ENCODE measurements around the gene IQGAP1. TPM values are rescaled to one million over a fixed set of nuclear protein-coding genes. Genes with fewer than 3 reads are reported as not detected.

Gene IQGAP1
- polyA plus RNA-seq, 3 donors = 140 to 276 (median 207) TPM

DNA sequence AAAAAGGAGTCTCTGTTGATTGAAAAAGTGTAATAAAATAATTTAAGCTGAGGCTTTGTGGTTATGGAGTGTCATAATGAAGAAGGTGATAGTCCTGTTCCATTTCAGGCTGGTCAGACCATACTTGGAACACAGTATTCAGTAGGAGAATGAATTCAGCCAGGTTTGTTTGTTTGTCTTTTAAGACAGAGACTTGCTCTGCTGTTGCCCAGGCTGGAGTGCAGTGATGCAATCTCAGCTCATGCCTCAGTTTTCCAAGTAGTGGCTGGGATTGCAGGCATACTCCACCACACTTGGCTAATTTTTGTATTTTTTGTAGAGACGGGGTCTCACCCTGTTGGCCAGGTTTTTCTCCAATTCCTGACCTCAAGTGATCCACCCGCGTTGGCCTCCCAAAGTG lies 33.5 kb downstream of the IQGAP1 start:
- Histone ChIP-seq H2AFZ (ENCODE audit: insufficient read depth, low read depth, low read length, poor library complexity, severe bottlenecking) (no peak overlapping the region), H3K79me2 (ENCODE audit: insufficient read depth, low read length) (peaks cover 100% of the 10 kb centered on the region), H3K4me1 (ENCODE audit: control insufficient read depth in 1 of 2, insufficient read depth in 2 of 2, low read length in 2 of 2) (peaks cover 21 to 33% of the 10 kb centered on the region in 2 donors), H3K27ac (ENCODE audit: low read depth in 1 of 2, low read length in 2 of 2) (peak overlapping the region in 1 of 2 donors; percentile 28), H3K9ac (ENCODE audit: insufficient read depth, low read length, poor library complexity, severe bottlenecking) (no peak overlapping the region), H3K27me3 (ENCODE audit: control insufficient read depth in 2 of 2, insufficient read depth in 2 of 2, low read length in 2 of 2) (no peaks in the 10 kb centered on the region), H3K4me2 (replicated peaks; ENCODE audit: extremely low read depth, low read length, poor library complexity, severe bottlenecking) (no peak overlapping the region), H3K9me3 (replicated peaks in 1 of 2; ENCODE audit: control insufficient read depth in 1 of 2, insufficient read depth in 1 of 2, low read length in 2 of 2) (no peaks in the 10 kb centered on the region), H4K20me1 (ENCODE audit: insufficient read depth, low read length) (peaks cover 93% of the 10 kb centered on the region), H3K36me3 (replicated peaks in 1 of 2; ENCODE audit: control insufficient read depth in 1 of 2, insufficient read depth in 2 of 2, low read length in 2 of 2) (peaks cover 11 to 12% of the 10 kb centered on the region in 2 donors), H3K4me3 (replicated peaks in 1 of 3; ENCODE audit: low read depth in 2 of 3, low read length in 3 of 3) (no peak overlapping the region)
- TF ChIP-seq CTCF (IDR thresholded peaks at IDR 0.05) = no peak
- intact Hi-C loops (cut with micrococcal nuclease) = loop anchor here in 1 of 2 donors (10.0 kb wide), 1 partner anchor 97 kb away; no protein-coding TSS in a partner anchor
- DNase-seq = no peak
- Mint-ChIP-seq H3K9me3 (peaks cover 0 to 2% (median 0%) of the 10 kb centered on the region in 7 donors), H3K36me3 (peaks cover 20 to 26% of the 10 kb centered on the region in 2 donors), H3K27ac (peak overlapping the region in 3 of 7 donors; percentile 6 to 52 (median 21)), H3K4me1 (peaks cover 54% of the 10 kb centered on the region), H3K4me3 (no peak overlapping the region), H3K27me3 (ENCODE audit: low read depth in 3 of 3) (peaks cover 0 to 5% (median 0%) of the 10 kb centered on the region in 3 donors)
- 100% methylated on average over 1 of the region's 3 CpGs for WGBS (ENCODE audit: insufficient coverage)

- no peak overlapping the region for H3K4me3 Mint-ChIP-seq
- no CpG with 5 or more reads among the region's 2 CpGs for WGBS (ENCODE audit: insufficient coverage)
- H3K36me3 ChIP-seq (replicated peaks in 1 of 2; ENCODE audit: control insufficient read depth in 1 of 2, insufficient read depth in 2 of 2, low read length in 2 of 2) = peaks cover 13 to 17% of the 10 kb centered on the region in 2 donors
- peaks cover 100% of the 10 kb centered on the region for H3K79me2 ChIP-seq (ENCODE audit: insufficient read depth, low read length)
- H3K4me3 ChIP-seq (replicated peaks in 1 of 3; ENCODE audit: low read depth in 2 of 3, low read length in 3 of 3) = no peak overlapping the region
- H3K4me1 ChIP-seq (ENCODE audit: control insufficient read depth in 1 of 2, insufficient read depth in 2 of 2, low read length in 2 of 2) = peaks cover 21 to 33% of the 10 kb centered on the region in 2 donors
- H2AFZ ChIP-seq (ENCODE audit: insufficient read depth, low read depth, low read length, poor library complexity, severe bottlenecking) = no peak overlapping the region
- no peaks in the 10 kb centered on the region for H3K9me3 ChIP-seq (replicated peaks in 1 of 2; ENCODE audit: control insufficient read depth in 1 of 2, insufficient read depth in 1 of 2, low read length in 2 of 2)
- H3K27me3 ChIP-seq (ENCODE audit: control insufficient read depth in 2 of 2, insufficient read depth in 2 of 2, low read length in 2 of 2) = no peaks in the 10 kb centered on the region
- TF ChIP-seq CTCF (IDR thresholded peaks at IDR 0.05) = no peak
- no peak for DNase-seq
- no peak overlapping the region for H3K4me2 ChIP-seq (replicated peaks; ENCODE audit: extremely low read depth, low read length, poor library complexity, severe bottlenecking)
- H3K4me1 Mint-ChIP-seq = peaks cover 49% of the 10 kb centered on the region
- peaks cover 0 to 2% (median 0%) of the 10 kb centered on the region in 7 donors for H3K9me3 Mint-ChIP-seq
- peaks cover 94% of the 10 kb centered on the region for H4K20me1 ChIP-seq (ENCODE audit: insufficient read depth, low read length)
- no peak overlapping the region for H3K9ac ChIP-seq (ENCODE audit: insufficient read depth, low read length, poor library complexity, severe bottlenecking)
- H3K27me3 Mint-ChIP-seq (ENCODE audit: low read depth in 3 of 3) = peaks cover 0 to 5% (median 0%) of the 10 kb centered on the region in 3 donors
- peak overlapping the region in 1 of 2 donors; percentile 28 for H3K27ac ChIP-seq (ENCODE audit: low read depth in 1 of 2, low read length in 2 of 2)
- peaks cover 19 to 26% of the 10 kb centered on the region in 2 donors for H3K36me3 Mint-ChIP-seq
- H3K27ac Mint-ChIP-seq = no peak overlapping the region
- intact Hi-C loops (cut with micrococcal nuclease) = loop anchor here in 1 of 2 donors (10.0 kb wide), 1 partner anchor 97 kb away; no protein-coding TSS in a partner anchor
Measured at GRCh38 chr15:90422043-90422442, 34.0 kb downstream of the IQGAP1 start.
